ENCODE measurements around the gene LRRC36. TPM values are rescaled to one million over a fixed set of nuclear protein-coding genes. Genes with fewer than 3 reads are reported as not detected.

The LRRC36 gene
- total and polyA plus RNA-seq, 10 donors = 0.46 to 2.3 (median 0.74) TPM; not detected in 3

GRCh38 chr16:67430977-67431774, 104.6 kb downstream of the LRRC36 start, which contains the start of gene HSD11B2:
Gene HSD11B2 (plus strand): TSS chr16:67431121. CDS start chr16:67431249, 128 bp downstream.
- peaks cover 0 to 51% (median 16%) of the 10 kb centered on the region in 7 donors for H3K27me3 ChIP-seq (replicated peaks in 1 of 7)
- peak; percentile 85 for DNase-seq
- peaks cover 32 to 83% (median 63%) of the 10 kb centered on the region in 6 donors for H3K4me1 ChIP-seq
- intact Hi-C loops (cut with DNase I; ENCODE audit: low total_unique reads) = no loop called here
- WGBS, 5 donors = 1 to 3% (median 2%) methylated on average over 18 to 86 of the region's 87 CpGs
- H3K27ac ChIP-seq = peak within 1 kb of the TSS in 7 of 8 donors; percentile 21 to 71 (median 61)
- peaks cover 0 to 8% (median 0%) of the 10 kb centered on the region in 6 donors for H3K36me3 ChIP-seq
- peak within 1 kb of the TSS; percentile 29 to 78 (median 53) for H3K4me3 ChIP-seq
- H3K9me3 ChIP-seq = no peaks in the 10 kb centered on the region
- TF ChIP-seq POLR2AphosphoS5 (IDR thresholded peaks at IDR 0.05) (peak in 2 of 3 donors; percentile 30 to 53), CTCF (IDR thresholded peaks at IDR 0.05 in 8 of 11, conservative IDR thresholded peaks at IDR 0.05 in 3 of 11) (no peak), POLR2A (IDR thresholded peaks at IDR 0.05) (no peak)

GRCh38 chr16:67431775-67432505, 105.3 kb downstream of the LRRC36 start:
- no peaks in the 10 kb centered on the region for H3K9me3 ChIP-seq
- TF ChIP-seq POLR2A (IDR thresholded peaks at IDR 0.05) (no peak), CTCF (IDR thresholded peaks at IDR 0.05 in 8 of 11, conservative IDR thresholded peaks at IDR 0.05 in 3 of 11) (no peak)
- no peak for DNase-seq
- peak overlapping the region in 6 of 8 donors; percentile 43 to 71 (median 63) for H3K27ac ChIP-seq
- H3K36me3 ChIP-seq = peaks cover 0 to 16% (median 7%) of the 10 kb centered on the region in 6 donors
- intact Hi-C loops (cut with DNase I; ENCODE audit: low total_unique reads) = no loop called here
- H3K4me3 ChIP-seq = peak overlapping the region; percentile 25 to 78 (median 52)
- peaks cover 0 to 51% (median 16%) of the 10 kb centered on the region in 7 donors for H3K27me3 ChIP-seq (replicated peaks in 1 of 7)
- H3K4me1 ChIP-seq = peaks cover 32 to 91% (median 65%) of the 10 kb centered on the region in 6 donors
- 36 to 43% (median 38%) methylated on average over 12 to 13 of the region's 13 CpGs for WGBS, 5 donors

- H3K36me3 ChIP-seq = peaks cover 0 to 21% (median 12%) of the 10 kb centered on the region in 6 donors
- H3K27me3 ChIP-seq (replicated peaks in 1 of 7) = peaks cover 0 to 51% (median 16%) of the 10 kb centered on the region in 7 donors
- H3K4me3 ChIP-seq = peak overlapping the region in 5 of 8 donors; percentile 44 to 78 (median 56)
- 51 to 62% (median 61%) methylated on average over 5 of the region's 5 CpGs for WGBS, 5 donors
- peak overlapping the region in 4 of 8 donors; percentile 8 to 68 (median 52) for H3K27ac ChIP-seq
- no peak for DNase-seq
- peaks cover 32 to 96% (median 67%) of the 10 kb centered on the region in 6 donors for H3K4me1 ChIP-seq
- TF ChIP-seq POLR2AphosphoS5 (IDR thresholded peaks at IDR 0.05) (no peak), POLR2A (IDR thresholded peaks at IDR 0.05) (no peak), CTCF (IDR thresholded peaks at IDR 0.05 in 8 of 11, conservative IDR thresholded peaks at IDR 0.05 in 3 of 11) (no peak)
- no peaks in the 10 kb centered on the region for H3K9me3 ChIP-seq
- intact Hi-C loops (cut with DNase I; ENCODE audit: low total_unique reads) = no loop called here
Observed at GRCh38 chr16:67432506-67432890, 105.9 kb downstream of the LRRC36 start.
